HG02981 (cell line): ENCODE data around the gene PFDN2.
A peak's percentile ranks its signal among the peaks of the same experiment; 100 is the strongest.
"Not testable (repeated sequence)": the region's sequence is repeated elsewhere in the genome, so short reads cannot be mapped to it uniquely, and the experiment has no call there.

Experiments
- ATAC-seq: cut with Tn5 transposase; IDR thresholded peaks from one replicate; pipeline ENCODE4 v1.9.1; 2021; ENCODE audit warnings: mild to moderate bottlenecking, moderate library complexity; ENCODE audit not compliant: unreplicated experiment

The PFDN2 gene

DNA sequence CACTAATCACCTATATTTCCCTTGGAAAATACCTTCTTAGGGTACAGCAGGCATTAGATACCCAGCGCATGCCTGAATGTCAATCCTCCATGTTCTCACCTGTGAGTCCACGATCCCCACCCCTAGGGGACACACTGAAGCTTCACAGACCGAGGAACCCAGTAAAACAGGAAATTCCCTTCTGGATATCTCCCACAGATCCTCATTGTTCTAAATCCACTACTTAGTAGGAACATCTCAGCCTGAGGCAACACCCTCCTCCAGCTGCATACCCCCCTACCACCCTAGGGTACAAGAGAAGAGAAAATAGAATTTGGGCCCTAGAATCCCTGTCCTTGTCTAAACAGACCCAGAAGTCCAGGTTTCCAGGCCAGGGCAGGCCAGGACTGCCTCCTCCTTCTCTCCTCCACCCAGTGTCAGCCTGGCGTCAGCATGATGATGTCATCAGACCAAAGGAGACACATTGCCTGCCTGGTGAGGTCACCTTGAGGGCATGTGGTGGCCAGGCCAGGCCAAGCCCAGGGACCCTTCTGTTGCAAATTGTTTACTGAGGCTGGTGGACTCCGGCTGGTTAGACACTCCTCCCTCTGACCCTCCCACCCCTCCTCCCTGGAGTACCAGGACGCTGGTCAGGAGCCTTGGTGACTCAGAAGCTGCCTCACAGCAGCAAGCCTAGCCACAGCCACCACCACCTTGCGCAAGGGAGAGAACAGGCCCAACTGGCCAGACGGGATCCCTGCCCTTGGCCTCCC is 34.7 kb downstream of the PFDN2 start:
- ATAC-seq: no peak

DNA sequence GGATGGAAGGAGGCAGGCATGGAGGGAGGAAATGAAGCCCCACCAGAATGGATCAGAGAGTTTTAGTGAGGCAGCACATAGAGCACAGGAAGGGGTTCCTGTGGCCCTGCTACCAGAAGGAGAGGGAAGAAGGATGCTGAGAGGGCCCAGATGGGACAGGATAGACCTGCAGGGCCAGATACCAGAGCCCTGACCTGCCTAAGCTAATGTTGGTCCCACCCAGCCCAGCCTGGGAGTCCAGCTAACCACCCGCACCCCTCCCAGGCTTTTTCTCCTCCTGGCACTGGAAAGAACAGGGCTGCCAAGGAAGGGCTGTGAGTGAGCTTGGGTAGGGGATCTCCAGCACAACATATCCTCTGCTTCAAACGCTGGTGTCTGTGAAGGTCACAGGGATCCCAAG is 35.4 kb downstream of the PFDN2 start:
- ATAC-seq: no peak

DNA sequence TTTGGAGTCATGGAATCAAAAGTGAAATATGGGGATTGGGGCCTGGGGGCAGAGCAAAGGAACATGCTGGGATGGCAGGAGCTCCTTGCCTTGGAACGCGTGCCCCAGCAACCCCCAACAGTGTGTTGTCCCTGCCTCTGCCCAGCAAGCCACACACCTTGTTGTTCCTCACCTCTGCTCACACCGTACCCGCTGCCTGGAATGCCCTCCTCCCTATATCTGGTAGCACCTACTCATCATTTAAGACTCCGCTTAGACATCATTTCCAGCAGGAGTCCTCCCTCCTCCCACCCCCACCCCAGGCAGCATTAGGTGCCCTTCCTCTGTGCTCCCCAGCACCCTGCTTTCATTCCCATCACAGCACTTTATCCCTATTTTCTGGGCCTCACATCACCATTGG is 36.3 kb downstream of the PFDN2 start:
- ATAC-seq: no peak

DNA sequence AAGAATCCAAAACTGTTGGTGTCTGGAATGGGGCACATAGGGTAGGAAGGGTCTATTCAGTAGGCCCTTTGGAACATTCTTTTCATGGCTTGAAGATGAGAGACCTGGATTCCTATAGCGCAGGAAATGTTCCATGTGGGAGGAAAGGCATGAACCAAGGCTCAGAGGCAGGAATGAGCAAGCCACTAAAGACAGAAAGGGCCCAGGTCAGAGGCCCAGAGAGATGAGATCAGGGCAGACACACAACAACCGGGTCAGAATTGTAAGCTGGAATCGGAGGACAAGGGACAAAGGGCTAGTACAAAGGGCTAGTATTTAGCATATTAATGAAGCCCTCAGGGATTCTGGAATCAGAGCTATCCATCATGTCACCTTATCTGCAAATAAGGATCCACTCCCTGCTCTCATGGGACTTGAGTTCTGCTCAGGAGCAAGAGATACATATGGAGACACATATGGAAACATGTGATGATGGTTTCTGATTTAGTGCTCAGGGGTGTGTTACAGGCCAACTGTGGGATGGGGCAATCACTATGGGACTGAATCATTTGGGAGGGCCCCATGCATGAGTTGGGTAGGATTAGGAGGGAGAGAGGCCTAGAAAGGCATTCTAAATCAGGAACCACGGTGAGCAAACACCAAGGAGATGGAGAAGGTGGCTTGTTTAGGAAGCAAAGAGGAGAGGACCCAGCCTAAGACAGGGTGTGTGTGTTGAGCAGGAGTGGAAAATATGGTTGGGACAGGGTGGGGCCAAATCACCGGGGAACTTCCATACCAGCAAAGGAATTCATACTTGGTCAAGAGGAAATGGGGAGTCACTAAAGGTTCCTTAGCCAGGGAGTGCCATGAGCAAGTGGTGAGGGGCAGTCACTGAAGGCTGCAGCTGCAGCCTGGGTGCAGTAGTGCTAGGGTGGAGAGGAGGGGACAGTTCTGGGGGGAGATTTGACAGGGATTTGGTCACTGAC is 37.1 kb downstream of the PFDN2 start:
- ATAC-seq: no peak

DNA sequence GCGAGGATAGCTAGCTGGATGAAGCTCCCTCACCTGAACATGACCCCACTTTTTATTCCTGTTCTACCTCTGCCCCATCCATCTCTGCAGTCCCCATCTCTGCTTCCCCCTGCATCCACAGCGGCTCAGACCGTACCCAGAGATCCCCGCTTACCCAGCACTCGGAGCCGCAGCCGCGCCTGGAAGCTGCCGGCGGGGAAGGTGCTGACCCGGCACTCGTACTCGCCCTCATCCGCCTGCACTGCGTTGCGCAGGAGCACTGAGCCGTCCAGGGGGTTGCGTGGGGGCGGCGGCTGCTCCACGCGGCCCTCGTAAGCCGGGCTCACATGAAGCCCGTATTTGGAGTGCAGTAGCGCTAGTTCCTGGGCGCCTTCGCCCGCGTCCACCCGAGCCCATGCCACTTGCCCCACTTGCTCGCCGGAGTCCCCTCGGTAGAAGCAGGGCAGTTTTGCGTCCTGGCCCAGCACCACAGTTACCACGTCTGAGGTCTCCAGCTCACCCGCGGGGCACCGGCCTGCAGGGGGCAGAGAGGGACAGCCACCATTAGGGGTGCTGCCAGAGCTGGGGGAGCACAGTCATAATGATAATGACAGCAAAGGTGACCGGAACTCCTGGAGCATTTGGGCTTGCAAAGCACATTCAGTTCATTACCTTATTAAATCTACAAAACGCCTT is 38.3 kb downstream of the PFDN2 start:
- ATAC-seq: no peak

DNA sequence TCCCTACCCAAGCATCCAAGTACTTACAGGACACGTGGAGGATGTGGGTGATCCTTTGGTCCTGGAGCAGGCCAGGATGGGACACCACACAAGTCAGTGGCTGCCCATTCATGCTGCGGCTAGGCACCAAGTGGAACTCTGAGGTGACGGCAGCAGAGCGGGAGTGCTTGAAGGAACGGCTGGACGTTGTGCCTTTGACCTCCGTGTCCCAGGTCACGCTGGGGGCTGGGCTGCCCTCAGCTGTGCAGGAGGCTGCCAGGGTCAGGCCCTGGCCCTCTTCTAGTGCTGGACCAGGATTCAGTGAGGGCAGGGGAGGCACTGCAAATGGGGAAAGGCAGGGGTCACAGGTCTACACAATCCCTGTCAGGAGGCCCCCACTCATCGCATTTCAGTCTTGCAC is 40.4 kb downstream of the PFDN2 start:
- no peak for ATAC-seq

DNA sequence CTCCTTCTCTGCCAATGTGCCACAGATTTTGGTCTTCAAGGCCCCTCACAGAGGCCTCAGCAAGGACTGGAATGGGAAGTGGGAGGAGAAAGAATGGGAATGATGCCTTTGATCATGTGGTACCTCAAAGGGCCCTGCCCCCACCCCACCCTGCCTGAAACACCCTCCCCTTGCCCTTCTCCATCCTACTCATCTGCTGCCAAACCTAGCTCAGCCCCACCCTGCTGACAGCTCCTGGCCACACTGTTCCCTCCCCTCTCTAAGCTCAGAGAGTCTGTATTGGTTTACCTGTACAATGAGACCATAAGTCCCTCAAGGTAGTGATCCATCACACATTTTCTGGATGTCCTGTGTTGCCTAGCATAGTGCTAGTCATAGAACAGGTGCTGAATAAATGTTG is 41.4 kb downstream of the PFDN2 start:
- ATAC-seq: no peak

DNA sequence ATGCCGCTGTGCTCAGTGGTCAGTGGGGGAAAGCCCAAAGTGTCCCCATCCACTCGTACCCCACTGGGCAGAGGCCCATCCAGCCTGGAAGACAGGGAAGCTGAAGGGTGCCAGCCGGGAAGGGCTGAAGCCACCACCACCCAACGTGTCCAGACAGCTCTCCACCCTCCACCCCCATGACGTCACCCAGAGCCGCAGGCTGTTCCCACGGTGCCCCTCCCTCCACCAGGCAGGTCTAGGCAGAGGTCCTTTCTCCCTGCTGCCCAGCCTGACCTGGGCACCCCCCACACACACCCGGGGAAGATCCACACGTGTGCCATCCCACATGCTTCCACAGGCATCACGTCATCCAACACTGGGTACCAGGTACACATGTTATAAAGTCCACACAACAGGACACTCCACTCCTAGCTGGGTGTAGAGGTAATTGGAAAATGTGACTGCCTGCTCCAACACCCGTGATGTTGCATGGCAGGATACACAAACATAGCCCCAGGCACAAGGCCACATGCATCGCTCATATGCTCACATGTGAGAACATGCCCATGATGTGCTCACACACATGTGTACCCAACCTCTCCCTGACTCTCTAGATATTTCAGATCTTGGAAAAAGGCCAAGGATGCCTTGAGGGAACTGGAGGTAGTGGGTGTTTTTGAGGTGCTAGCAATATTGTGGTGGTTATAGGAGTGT is 43.0 kb downstream of the PFDN2 start:
- ATAC-seq: no peak

DNA sequence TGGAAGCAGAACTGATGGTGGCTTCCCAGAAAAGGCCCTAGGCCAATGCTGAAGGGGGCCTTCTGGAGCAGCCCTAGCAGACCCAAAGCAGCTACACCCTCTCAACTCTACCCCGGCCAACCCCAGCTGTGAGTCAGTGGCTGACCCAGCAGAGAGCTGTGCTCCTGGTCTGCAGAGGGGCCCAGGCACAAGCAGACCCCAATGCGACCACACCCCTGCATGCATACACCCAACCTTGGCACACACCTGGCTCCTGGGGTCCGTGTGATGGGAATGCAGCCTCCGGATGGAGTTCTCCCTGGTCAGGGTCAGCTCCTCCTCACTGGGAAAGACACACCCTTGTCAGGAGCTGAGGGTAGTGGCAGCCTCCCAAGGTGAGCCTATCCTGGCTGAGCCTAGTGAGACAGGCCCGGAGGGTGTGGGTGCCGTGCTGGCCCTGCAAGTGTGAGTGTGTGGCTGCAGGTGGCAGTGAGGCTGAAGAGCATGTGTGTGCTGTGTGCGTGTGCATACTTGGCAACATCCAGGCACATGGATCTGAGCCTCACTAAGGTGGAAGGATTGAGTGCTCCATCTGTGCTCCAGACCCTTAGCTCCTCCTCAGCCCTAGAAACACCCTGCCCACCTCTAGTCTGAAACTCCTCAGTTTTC is 44.2 kb downstream of the PFDN2 start:
- ATAC-seq: no peak

DNA sequence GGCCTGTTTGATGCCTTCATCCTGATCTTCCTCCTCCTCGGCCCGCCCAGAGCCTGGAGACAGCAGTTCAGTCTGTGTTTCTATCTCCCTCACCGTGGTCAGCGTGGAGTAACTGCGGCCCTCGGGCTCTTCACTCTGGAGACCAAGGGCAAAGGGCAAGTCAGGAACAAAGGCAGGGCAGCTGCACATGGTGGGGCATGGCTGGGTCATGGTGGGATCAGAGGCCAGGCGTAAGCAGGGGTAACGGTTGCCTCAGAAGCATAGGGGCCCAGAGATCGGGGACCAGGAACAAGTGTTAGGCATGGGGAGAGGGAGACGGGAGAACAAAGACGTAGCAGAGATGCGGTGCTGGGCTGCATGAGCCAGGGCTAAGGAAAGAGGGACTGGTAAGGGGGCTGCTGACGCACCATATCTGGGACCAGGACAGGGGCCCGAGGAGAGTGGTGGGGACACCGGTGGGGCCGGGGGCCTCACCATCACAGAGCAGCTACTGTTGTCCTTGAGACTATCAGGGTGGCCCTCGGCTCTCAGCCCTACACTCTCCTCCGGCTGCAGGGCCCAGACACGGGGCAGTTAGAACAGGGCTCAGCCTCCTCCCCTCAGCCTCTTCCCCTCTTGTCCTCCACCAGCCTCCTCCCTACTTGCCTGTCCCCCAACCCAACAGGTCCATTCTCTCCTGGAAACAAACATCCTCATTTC is 44.9 kb downstream of the PFDN2 start:
- ATAC-seq: no peak

DNA sequence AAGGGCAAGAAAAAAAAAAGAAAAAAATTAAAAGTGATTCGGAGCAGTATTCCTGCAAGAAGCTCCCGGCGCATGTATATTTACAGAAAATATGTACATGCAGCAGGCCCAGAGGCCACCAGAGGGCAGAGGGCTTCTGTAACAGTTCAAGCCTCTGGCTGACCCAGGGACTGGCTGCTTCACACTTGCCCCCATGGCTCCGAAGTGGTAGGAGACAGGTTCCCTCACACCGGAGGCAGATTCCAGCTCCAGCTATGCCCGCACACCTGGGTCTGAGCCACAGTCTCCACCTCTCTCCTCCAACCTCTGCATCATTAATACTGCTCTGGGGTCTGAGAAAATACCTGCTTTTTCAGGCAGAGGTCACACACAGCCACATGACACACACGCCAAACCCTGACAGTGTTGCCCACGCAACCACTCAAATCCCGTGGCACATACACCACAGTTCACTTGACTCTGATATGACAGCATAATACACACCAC is 45.9 kb downstream of the PFDN2 start:
- ATAC-seq: no peak

DNA sequence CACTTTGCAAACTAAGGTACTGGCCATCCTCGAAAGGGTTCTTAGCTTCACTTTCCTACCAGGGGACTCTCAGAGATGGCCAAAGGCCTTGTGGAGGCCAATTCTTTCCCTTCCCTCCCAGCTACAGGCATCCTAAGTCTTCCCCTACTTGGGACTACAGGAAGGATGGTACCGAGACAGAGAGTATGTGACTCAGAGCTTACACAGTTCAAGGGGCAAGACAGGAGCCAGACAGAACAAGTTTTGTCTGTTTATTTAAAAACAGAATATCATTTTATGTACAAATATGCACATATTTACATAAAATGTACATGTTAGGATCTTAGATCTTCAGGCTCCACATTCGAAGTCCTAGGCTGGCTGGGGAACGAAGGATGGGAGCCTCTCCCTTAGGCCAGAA is 47.1 kb downstream of the PFDN2 start:
- ATAC-seq: no peak

DNA sequence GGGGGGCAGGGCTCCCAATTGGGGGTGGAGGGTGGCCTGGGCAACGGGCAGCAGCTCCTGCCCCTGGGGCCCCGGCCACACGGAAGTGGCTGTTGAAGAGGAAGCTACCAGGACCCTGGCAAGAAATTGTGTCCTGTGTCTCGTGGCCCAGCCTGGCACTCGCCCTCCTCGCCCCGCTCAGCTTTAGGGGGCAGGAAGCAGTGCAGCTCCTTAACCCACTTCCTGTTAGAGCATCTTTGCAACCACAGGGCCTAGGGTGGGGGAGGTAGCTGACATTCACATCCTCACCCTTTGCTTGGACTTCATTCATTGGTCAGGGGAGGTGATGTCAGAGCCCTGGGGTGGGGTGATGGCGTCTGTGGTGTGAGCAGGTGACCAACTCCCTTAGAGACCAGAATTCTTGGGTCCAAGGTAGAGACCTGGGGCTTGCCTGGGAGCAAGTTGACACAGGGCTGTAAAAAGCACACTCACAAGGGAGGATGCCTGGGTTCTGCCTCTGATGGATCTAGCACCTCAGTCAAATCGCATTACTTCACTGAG is 48.0 kb downstream of the PFDN2 start, which contains the start of gene ARHGAP30:
Gene ARHGAP30 (minus strand): TSS at position 161 of the 540 bp plus-strand sequence. CDS start 267 bp downstream, outside the sequence.
- ATAC-seq: peak; percentile 84

DNA sequence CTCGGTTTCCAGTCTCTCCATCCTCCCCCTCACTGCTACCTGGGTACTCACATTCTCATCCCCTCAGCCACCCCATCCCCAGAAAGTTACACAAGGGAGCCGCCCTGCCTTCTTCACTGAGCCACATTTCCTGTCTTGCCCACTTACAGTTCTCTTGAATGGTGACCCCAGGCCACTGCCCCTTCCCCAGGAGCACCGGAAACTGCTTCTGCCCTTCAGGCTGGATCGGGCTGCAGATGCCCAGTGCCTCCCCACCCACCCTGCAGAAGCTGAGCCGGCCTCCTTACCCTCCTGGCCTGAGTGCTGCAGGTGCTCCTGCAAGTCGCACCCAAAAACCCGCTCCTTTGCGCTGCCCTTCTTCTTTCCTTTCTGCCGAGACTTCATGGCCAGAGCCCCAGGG is 48.6 kb downstream of the PFDN2 start:
- ATAC-seq: no peak

DNA sequence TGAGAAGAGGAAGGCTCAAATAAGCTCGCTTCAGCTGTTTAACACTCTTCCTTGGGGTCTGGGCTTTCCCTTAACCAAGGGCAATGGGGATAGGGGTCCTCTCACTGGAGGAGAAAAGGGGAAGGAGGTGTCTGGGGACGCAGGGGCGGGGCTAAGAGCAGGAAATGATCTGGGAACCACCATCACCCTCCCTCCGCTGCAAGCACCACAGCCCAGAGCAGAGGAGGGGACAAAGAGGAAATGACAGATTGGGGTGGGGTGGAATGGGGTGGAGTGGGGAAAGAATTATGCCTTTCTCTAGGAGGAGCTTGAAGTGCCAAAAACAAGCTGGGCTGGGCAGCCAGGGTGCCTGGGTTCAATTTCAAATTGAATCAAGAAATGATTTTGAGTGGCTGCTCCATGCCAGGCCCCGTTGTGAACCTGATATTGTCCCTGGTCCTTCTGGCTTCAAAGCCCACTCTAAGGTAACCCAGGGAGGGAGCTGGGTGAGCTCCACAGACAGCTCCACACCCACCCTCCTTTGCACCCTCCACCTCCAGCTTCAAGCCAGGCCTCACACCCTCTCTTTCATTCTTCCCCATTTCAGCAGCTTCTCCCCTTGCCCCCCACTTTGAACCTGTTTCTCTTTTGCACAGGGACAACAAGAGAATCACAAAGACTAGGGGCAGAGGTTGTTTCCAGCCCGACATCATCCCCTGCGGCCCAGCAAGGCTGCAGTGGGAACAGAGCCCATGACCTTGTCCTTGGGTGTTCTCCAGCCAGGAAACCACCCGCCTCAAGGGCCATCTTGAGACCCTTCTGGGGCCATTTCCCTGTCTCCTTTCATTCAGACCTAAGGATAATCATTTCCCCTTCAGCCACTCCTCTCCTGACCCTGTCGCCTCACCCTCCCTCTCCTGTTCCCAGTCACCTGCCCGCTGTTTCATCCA is 49.3 kb downstream of the PFDN2 start:
- ATAC-seq: peak; percentile 45

DNA sequence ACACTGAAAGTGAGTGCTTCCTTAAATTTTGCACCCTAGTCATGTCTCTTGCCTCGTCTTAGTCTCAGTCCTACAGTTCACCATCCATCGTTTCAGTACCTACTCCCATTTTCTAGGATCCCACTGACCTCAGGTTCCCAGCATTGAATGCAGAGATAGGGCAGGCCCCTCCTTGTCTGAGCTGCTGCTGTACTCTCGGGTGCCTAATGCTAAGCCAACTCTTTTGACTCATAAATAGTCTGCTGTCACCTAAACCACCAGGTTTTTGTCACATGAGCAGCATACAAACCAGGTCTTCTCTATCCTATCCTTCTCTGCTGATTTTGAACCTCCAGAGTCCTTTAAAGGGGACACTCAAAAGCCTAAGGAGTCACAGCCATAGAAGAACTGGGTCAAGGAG is 51.1 kb downstream of the PFDN2 start:
- ATAC-seq: no peak

DNA sequence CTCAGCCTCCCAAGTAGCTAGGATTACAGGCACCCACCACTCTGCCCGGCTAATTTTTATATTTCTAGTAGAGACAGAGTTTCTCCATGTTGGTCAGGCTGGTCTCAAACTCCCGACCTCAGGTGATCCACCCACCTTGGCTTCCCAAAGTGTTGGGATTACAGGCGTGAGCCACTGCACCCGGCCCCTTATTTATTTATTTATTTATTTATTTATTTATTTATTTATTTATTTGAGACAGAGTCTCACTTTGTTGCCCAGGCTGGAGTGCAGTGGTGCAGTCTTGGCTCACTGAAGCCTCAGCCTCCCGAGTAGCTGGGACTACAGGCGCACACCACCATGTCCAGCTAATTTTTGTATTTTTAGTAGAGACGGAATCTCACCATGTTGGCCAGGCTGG is 52.2 kb downstream of the PFDN2 start:
- not testable (repeated sequence) for ATAC-seq

DNA sequence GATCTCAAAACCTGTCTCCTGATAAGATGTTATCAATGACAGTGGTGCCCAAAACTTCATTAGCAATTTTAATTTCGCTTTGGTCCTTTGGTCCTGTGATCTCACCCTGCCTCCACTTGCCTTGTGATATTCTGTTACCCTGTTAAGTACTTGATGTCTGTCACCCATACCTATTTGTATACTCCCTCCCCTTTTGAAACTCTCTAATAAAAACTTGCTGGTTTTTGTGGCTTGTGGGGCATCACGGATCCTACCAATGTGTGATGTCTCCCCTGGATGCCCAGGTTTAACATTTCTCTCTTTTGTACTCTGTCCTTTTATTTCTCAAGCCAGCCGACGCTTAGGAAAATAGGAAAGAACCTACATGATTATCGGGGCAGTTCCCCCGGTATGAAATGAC is 53.9 kb downstream of the PFDN2 start:
- ATAC-seq: not testable (repeated sequence)
